Transverse colon (tissue), 4 donors: ENCODE results near the gene BCORL1. TPM values are rescaled to one million over a fixed set of nuclear protein-coding genes. Genes with fewer than 3 reads are reported as not detected.

ENCODE experiments used
- DNase-seq: peaks from one replicate; pipeline ENCODE4 v3.0.0-alpha.2; 2019
- H3K27ac ChIP-seq, 4 donors: fragments of 200-600 bp; sonication (generic); 2 replicates each; pipeline ENCODE4 v1.5.1; 2016 to 2018; ENCODE audit warnings: inconsistent platforms in 4 of 4
- H3K27me3 ChIP-seq: fragments of 200-600 bp; sonication (generic); 2 replicates; pipeline ENCODE4 v1.5.1; 2017; ENCODE audit warnings: inconsistent platforms
- H3K36me3 ChIP-seq, 4 donors: fragments of 200-600 bp; sonication (generic); 2 replicates each; pipeline ENCODE4 v1.5.1; 2017 to 2019; ENCODE audit warnings: inconsistent platforms in 4 of 4
- H3K4me1 ChIP-seq, 4 donors: fragments of 200-600 bp; sonication (generic); 2 replicates each; pipeline ENCODE4 v1.5.1; 2017 to 2020; ENCODE audit warnings: inconsistent platforms in 4 of 4
- H3K4me3 ChIP-seq, 4 donors: fragments of 200-600 bp; sonication (generic); 1 replicate in 1 of 4; 2 replicates in 3 of 4; pipeline versions ENCODE4 v1.5.1 to v1.6.1; 2017 to 2019; ENCODE audit warnings: inconsistent platforms in 4 of 4
- H3K9me3 ChIP-seq, 2 donors: fragments of 200-600 bp; sonication (generic); 2 replicates each; pipeline ENCODE4 v1.5.1; 2017 to 2019; ENCODE audit warnings: inconsistent platforms in 2 of 2
- CTCF ChIP-seq, 5 experiments: fragments of 200-600 bp in 3 of 5; fragments of 450-650 bp in 2 of 5; sonication (generic) in 3 of 5; IDR thresholded peaks; 1 replicate in 2 of 5; 2 replicates in 3 of 5; pipeline ENCODE4 v1.5.1; 2016 to 2017; ENCODE audit warnings: antibody characterized with exemption in 5 of 5, inconsistent platforms in 3 of 5, mild to moderate bottlenecking in 2 of 5, moderate library complexity in 1 of 5
- EP300 ChIP-seq: sonication (generic); formaldehyde crosslinking; IDR thresholded peaks from one replicate; pipeline ENCODE4 v1.6.1; 2017; ENCODE audit warnings: antibody characterized with exemption, low read depth
- POLR2A ChIP-seq: fragments of 450-650 bp; IDR thresholded peaks from one replicate; pipeline ENCODE4 v1.6.1; 2016; ENCODE audit warnings: antibody characterized with exemption, mild to moderate bottlenecking, moderate library complexity
- POLR2AphosphoS5 ChIP-seq, 3 donors: sonication (generic); formaldehyde crosslinking; IDR thresholded peaks; one replicate each; pipeline ENCODE4 v1.6.1; 2016; ENCODE audit warnings: antibody characterized with exemption in 3 of 3
- WGBS, 2 donors: methylation state at CpG; one replicate each; pipeline ENCODE4 v1.1.5; 2018; ENCODE audit warnings: low coverage in 1 of 2; 5-methylcytosine and 5-hydroxymethylcytosine counted together
- in situ Hi-C, 4 donors: fragments of 200-750 bp; cut with MboI; loops; one replicate each; pipeline versions ENCODE4 v1.15.0 to v1.15.1; 2017; ENCODE audit warnings: low sequenced_read_pairs in 3 of 4, low pct_ligation_motif_present in 1 of 4, low pct_unique_long_range_greater_than_20kb in 1 of 4
- intact Hi-C: fragments of 100-400 bp; cut with DNase I; formaldehyde crosslinking; loops from one replicate; pipeline ENCODE4 v1.15.1; 2023; ENCODE audit warnings: low total_unique reads
- total RNA-seq, 4 donors: library from RNA; depleted of rRNA; stranded (reverse); fragments of >200 nt; gene quantifications; one replicate each; pipeline ENCODE4 v1.1.0, GENCODE V29; 2016

Gene BCORL1
- total RNA-seq = 10 to 100 TPM in 1 of 4 donors, 1 to 10 TPM in 3; 5.6 to 11.6 (median 8.0) TPM

- WGBS, 2 donors = 33% methylated on average over 74 of the region's 74 CpGs; no CpG with 5 or more reads in 1 of the 2 donors
- in situ Hi-C loops = no loop called here
- Histone ChIP-seq H3K9me3 (no peaks in the 10 kb centered on the region), H3K27ac (peak within 1 kb of the TSS in 2 of 4 donors; percentile 60 to 89), H3K4me1 (peaks cover 0 to 6% (median 2%) of the 10 kb centered on the region in 4 donors), H3K4me3 (peak within 1 kb of the TSS in 1 of 4 donors; percentile 46), H3K36me3 (no peaks in the 10 kb centered on the region), H3K27me3 (no peaks in the 10 kb centered on the region)
- intact Hi-C loops = loop anchor here (10.0 kb wide), 1 partner anchor 48 kb away; no protein-coding TSS in a partner anchor
- TF ChIP-seq POLR2A = peak; percentile 87
- peak; percentile 88 to 97 (median 97) for TF ChIP-seq POLR2AphosphoS5 (IDR thresholded peaks at IDR 0.05)
- no peak for TF ChIP-seq EP300
- DNase-seq = peak; percentile 91
Measured at GRCh38 chrX:129982300-129983251, at the start of gene BCORL1. Gene BCORL1 (plus strand): TSS chrX:129982635. CDS start chrX:130005232, 22,597 bp downstream.

GRCh38 chrX:129932821-129933321 lies 49.6 kb upstream of the BCORL1 start:
- no peaks in the 10 kb centered on the region for H3K36me3 ChIP-seq
- H3K4me3 ChIP-seq = peak overlapping the region in 3 of 4 donors; percentile 44 to 66 (median 51)
- 62% methylated on average over 44 of the region's 47 CpGs; no CpG with 5 or more reads in 1 of the 2 donors for WGBS, 2 donors
- DNase-seq = peak; percentile 26
- intact Hi-C loops (loop anchor here (10.0 kb wide), 1 partner anchor 52 kb away; the partner anchor contains the start of gene BCORL1), in situ Hi-C loops (loop anchor here in 1 of 4 donors (25.0 kb wide), 1 partner anchor 104 kb away; no protein-coding TSS in a partner anchor)
- H3K27ac ChIP-seq = peak overlapping the region; percentile 74 to 92 (median 78)
- H3K9me3 ChIP-seq = no peaks in the 10 kb centered on the region
- no peak for TF ChIP-seq POLR2AphosphoS5 (IDR thresholded peaks at IDR 0.05)
- TF ChIP-seq CTCF (IDR thresholded peaks at IDR 0.05) = no peak
- no peak for TF ChIP-seq EP300
- TF ChIP-seq POLR2A = no peak
- H3K27me3 ChIP-seq = no peaks in the 10 kb centered on the region
- peaks cover 0 to 5% (median 0%) of the 10 kb centered on the region in 4 donors for H3K4me1 ChIP-seq

- H3K9me3 ChIP-seq = no peaks in the 10 kb centered on the region
- no peaks in the 10 kb centered on the region for H3K36me3 ChIP-seq
- TF ChIP-seq EP300 (no peak), POLR2A (no peak)
- peaks cover 0 to 5% (median 0%) of the 10 kb centered on the region in 4 donors for H3K4me1 ChIP-seq
- no peak for DNase-seq
- intact Hi-C loops = loop anchor here (10.0 kb wide), 1 partner anchor 51 kb away; the partner anchor contains the start of gene BCORL1
- 77% methylated on average over 7 of the region's 7 CpGs; no CpG with 5 or more reads in 1 of the 2 donors for WGBS, 2 donors
- no peak overlapping the region for H3K27ac ChIP-seq
- in situ Hi-C loops = loop anchor here in 1 of 4 donors (25.0 kb wide), 1 partner anchor 104 kb away; no protein-coding TSS in a partner anchor
- H3K27me3 ChIP-seq = no peaks in the 10 kb centered on the region
- H3K4me3 ChIP-seq = no peak overlapping the region
Measured at GRCh38 chrX:129933700-129934099, 48.7 kb upstream of the BCORL1 start.

- in situ Hi-C loops = loop anchor here in 1 of 4 donors (25.0 kb wide), 1 partner anchor 103 kb away; no protein-coding TSS in a partner anchor
- no peak overlapping the region for H3K27ac ChIP-seq
Measured at GRCh38 chrX:129934461-129934860, 48.0 kb upstream of the BCORL1 start.

More at GRCh38 chrX:129934461-129934860, 48.0 kb upstream of the BCORL1 start:
- no peaks in the 10 kb centered on the region for H3K36me3 ChIP-seq
- no peaks in the 10 kb centered on the region for H3K9me3 ChIP-seq
- intact Hi-C loops = loop anchor here (10.0 kb wide), 1 partner anchor 50 kb away; the partner anchor contains the start of gene BCORL1
- DNase-seq = no peak
- 75% methylated on average over 10 of the region's 10 CpGs; no CpG with 5 or more reads in 1 of the 2 donors for WGBS, 2 donors
- peaks cover 0 to 5% (median 0%) of the 10 kb centered on the region in 4 donors for H3K4me1 ChIP-seq
- H3K27me3 ChIP-seq = no peaks in the 10 kb centered on the region
- TF ChIP-seq POLR2AphosphoS5 (IDR thresholded peaks at IDR 0.05) (no peak), POLR2A (no peak), CTCF (IDR thresholded peaks at IDR 0.05) (no peak), EP300 (no peak)
- H3K4me3 ChIP-seq = no peak overlapping the region
